Measurements from ENCODE around the gene PLEKHG2.
A peak's percentile ranks its signal among the peaks of the same experiment; 100 is the strongest.

DNA sequence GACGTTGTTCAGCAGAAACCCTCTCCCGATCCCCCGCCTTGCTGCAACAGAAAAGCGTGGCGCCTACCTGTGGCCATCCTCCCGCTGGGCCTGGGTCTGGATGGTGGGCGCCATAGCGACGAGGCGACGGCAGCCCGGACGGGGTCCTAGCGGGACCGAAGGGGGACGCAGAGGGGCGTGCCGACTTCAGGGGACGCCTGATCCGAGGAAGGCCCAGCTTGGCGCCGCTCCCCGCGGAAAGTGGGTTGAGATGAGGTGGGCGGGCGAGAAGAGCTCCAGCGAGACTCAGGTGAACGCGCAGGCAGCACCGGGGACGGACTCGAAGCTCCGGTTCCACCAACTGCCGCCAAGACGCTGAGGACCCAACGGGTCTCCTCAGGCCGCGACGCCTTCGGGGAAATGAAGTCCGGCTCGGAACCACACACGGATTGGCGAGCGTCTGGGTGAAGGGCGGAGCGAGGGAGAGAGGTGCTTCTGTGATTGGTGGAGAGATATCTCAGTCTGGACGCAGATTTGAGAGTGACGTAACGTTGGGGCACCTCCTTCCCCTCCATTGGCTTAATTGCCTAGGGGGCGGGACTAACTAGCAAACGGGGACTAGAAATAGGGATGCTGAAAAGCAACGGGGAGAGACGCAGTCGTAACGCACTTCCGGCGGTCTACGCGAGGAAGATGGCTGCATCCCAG is 21.6 kb upstream of the PLEKHG2 start, which contains the start of the genes MED29 and PAF1:
- TF ChIP-seq, protein P1, sequence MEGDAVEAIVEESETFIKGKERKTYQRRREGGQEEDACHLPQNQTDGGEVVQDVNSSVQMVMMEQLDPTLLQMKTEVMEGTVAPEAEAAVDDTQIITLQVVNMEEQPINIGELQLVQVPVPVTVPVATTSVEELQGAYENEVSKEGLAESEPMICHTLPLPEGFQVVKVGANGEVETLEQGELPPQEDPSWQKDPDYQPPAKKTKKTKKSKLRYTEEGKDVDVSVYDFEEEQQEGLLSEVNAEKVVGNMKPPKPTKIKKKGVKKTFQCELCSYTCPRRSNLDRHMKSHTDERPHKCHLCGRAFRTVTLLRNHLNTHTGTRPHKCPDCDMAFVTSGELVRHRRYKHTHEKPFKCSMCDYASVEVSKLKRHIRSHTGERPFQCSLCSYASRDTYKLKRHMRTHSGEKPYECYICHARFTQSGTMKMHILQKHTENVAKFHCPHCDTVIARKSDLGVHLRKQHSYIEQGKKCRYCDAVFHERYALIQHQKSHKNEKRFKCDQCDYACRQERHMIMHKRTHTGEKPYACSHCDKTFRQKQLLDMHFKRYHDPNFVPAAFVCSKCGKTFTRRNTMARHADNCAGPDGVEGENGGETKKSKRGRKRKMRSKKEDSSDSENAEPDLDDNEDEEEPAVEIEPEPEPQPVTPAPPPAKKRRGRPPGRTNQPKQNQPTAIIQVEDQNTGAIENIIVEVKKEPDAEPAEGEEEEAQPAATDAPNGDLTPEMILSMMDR (IDR thresholded peaks at IDR 0.05) = no peak
- TF ChIP-seq EP300 (IDR thresholded peaks at IDR 0.05) (no peak), POLR2AphosphoS5 (IDR thresholded peaks at IDR 0.05) (peak; percentile 96 to 98), POLR2A (IDR thresholded peaks at IDR 0.05; ENCODE audit: low read depth) (peak; percentile 66)

Data from esophagus muscularis mucosa (tissue), 4 donors.